Measurements from ENCODE around the gene CALN1.
A peak's percentile ranks its signal among the peaks of the same experiment; 100 is the strongest.

The CALN1 gene

DNA sequence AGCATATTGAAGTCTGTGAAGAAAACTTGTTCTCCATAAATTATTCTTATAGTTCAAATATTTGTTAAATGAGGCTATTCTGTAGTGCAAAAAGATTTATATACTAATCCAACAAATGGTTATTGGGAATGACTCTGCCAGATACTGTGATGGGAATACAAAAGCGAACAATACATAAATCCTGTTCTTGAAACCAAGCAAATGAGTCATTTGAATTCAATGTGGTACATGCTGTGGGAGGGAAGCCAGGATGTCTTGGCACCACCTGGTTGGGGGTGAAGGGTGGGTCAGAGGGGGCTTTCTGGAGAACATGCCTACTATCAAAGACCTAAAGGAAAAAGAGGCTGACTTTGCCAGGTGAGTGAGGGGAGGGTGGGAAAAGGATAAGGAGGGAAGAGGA lies 594.2 kb downstream of the CALN1 start:
- Histone ChIP-seq H3K36me3 (ENCODE audit: control insufficient read depth, insufficient read depth, low read length) (no peaks in the 10 kb centered on the region), H3K9me3 (ENCODE audit: control insufficient read depth, insufficient read depth, low read length) (no peaks in the 10 kb centered on the region; the same call in 1 of the 2 replicates), H3K4me3 (ENCODE audit: low read depth, low read length) (no peak overlapping the region), H3K9ac (ENCODE audit: low read depth, low read length) (no peak overlapping the region), H3K4me1 (ENCODE audit: control insufficient read depth, insufficient read depth, low read length) (no peaks in the 10 kb centered on the region), H3K27ac (ENCODE audit: low read depth, low read length) (no peak overlapping the region), H3K27me3 (ENCODE audit: control insufficient read depth, insufficient read depth, low read length) (no peaks in the 10 kb centered on the region)

GRCh38 chr7:71808115-71808514 lies 604.0 kb downstream of the CALN1 start:
- Histone ChIP-seq H3K27me3 (ENCODE audit: control insufficient read depth, insufficient read depth, low read length) (no peaks in the 10 kb centered on the region), H3K36me3 (ENCODE audit: control insufficient read depth, insufficient read depth, low read length) (no peaks in the 10 kb centered on the region), H3K9me3 (ENCODE audit: control insufficient read depth, insufficient read depth, low read length) (no peaks in the 10 kb centered on the region), H3K9ac (ENCODE audit: low read depth, low read length) (no peak overlapping the region), H3K4me1 (ENCODE audit: control insufficient read depth, insufficient read depth, low read length) (no peaks in the 10 kb centered on the region), H3K4me3 (ENCODE audit: low read depth, low read length) (no peak overlapping the region), H3K27ac (ENCODE audit: low read depth, low read length) (no peak overlapping the region)

DNA sequence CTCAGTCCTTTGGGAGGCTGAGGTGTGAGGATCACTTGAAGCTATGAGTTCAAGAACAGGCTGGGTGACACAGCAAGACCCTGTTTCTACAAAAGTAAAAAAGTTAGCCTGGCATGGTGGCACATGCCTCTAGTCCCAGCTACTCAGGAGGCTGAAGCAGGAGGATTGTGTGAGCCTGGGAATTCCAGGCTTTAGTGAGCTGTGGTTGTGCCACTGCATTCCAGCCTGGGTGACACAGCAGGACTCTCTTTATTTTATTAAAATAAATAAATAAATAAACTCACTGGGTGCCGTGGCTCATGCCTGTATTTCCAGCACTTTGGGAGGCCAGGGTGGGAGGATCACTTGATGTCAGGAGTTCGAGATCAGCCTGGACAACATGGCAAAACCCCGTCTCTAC lies 607.9 kb downstream of the CALN1 start:
- Histone ChIP-seq H3K27me3 (ENCODE audit: control insufficient read depth, insufficient read depth, low read length) (no peaks in the 10 kb centered on the region), H3K36me3 (ENCODE audit: control insufficient read depth, insufficient read depth, low read length) (no peaks in the 10 kb centered on the region)

GRCh38 chr7:71801976-71802375 lies 610.2 kb downstream of the CALN1 start:
- Histone ChIP-seq H3K4me1 (ENCODE audit: control insufficient read depth, insufficient read depth, low read length) (no peaks in the 10 kb centered on the region), H3K36me3 (ENCODE audit: control insufficient read depth, insufficient read depth, low read length) (no peaks in the 10 kb centered on the region), H3K9me3 (ENCODE audit: control insufficient read depth, insufficient read depth, low read length) (no peaks in the 10 kb centered on the region), H3K27me3 (ENCODE audit: control insufficient read depth, insufficient read depth, low read length) (no peaks in the 10 kb centered on the region), H3K9ac (ENCODE audit: low read depth, low read length) (no peak overlapping the region), H3K27ac (ENCODE audit: low read depth, low read length) (no peak overlapping the region), H3K4me3 (ENCODE audit: low read depth, low read length) (no peak overlapping the region)

More for the DNA sequence above, 607.9 kb downstream of the CALN1 start:
- Histone ChIP-seq H3K9me3 (ENCODE audit: control insufficient read depth, insufficient read depth, low read length) (no peaks in the 10 kb centered on the region), H3K4me1 (ENCODE audit: control insufficient read depth, insufficient read depth, low read length) (no peaks in the 10 kb centered on the region), H3K9ac (ENCODE audit: low read depth, low read length) (no peak overlapping the region), H3K4me3 (ENCODE audit: low read depth, low read length) (no peak overlapping the region), H3K27ac (ENCODE audit: low read depth, low read length) (no peak overlapping the region)

GRCh38 chr7:71800321-71800720 lies 611.8 kb downstream of the CALN1 start:
- Histone ChIP-seq H3K9me3 (ENCODE audit: control insufficient read depth, insufficient read depth, low read length) (no peaks in the 10 kb centered on the region), H3K4me1 (ENCODE audit: control insufficient read depth, insufficient read depth, low read length) (no peaks in the 10 kb centered on the region)

DNA sequence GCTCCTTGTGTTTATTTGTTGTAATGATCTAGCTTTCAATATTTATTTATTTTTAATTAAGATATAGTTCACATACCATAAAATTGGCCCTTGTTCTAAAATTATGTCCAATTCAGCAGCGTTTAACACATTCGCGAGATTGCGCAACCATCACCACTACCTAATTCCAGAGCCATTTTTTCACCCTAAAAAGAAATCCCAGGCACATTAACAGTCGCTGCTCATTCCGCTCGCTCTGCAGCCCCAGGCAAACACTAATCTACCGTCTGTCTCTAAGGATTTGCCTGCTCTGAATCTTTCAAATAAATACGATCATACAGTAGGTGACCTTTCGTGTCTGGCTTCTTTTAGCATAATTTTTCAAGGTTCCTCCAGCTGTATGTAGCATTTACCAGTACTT lies 616.7 kb downstream of the CALN1 start:
- no peaks in the 10 kb centered on the region for H3K27me3 ChIP-seq (ENCODE audit: control insufficient read depth, insufficient read depth, low read length)
- no peaks in the 10 kb centered on the region for H3K36me3 ChIP-seq (ENCODE audit: control insufficient read depth, insufficient read depth, low read length)
- no peaks in the 10 kb centered on the region for H3K9me3 ChIP-seq (ENCODE audit: control insufficient read depth, insufficient read depth, low read length)
- H3K4me1 ChIP-seq (ENCODE audit: control insufficient read depth, insufficient read depth, low read length) = no peaks in the 10 kb centered on the region
- no peak overlapping the region for H3K27ac ChIP-seq (ENCODE audit: low read depth, low read length)
- no peak overlapping the region for H3K9ac ChIP-seq (ENCODE audit: low read depth, low read length)
- H3K4me3 ChIP-seq (ENCODE audit: low read depth, low read length) = no peak overlapping the region

More at GRCh38 chr7:71800321-71800720, 611.8 kb downstream of the CALN1 start:
- H3K27ac ChIP-seq (ENCODE audit: low read depth, low read length) = no peak overlapping the region
- no peak overlapping the region for H3K4me3 ChIP-seq (ENCODE audit: low read depth, low read length)
- H3K36me3 ChIP-seq (ENCODE audit: control insufficient read depth, insufficient read depth, low read length) = no peaks in the 10 kb centered on the region
- H3K9ac ChIP-seq (ENCODE audit: low read depth, low read length) = no peak overlapping the region
- H3K27me3 ChIP-seq (ENCODE audit: control insufficient read depth, insufficient read depth, low read length) = no peaks in the 10 kb centered on the region

- peaks cover under 1% of the 10 kb centered on the region for H3K9me3 ChIP-seq (ENCODE audit: control insufficient read depth, insufficient read depth, low read length)
- H3K4me3 ChIP-seq (ENCODE audit: low read depth, low read length) = no peak overlapping the region
- H3K9ac ChIP-seq (ENCODE audit: low read depth, low read length) = no peak overlapping the region
- no peaks in the 10 kb centered on the region for H3K27me3 ChIP-seq (ENCODE audit: control insufficient read depth, insufficient read depth, low read length)
- H3K4me1 ChIP-seq (ENCODE audit: control insufficient read depth, insufficient read depth, low read length) = no peaks in the 10 kb centered on the region
- no peak overlapping the region for H3K27ac ChIP-seq (ENCODE audit: low read depth, low read length)
- H3K36me3 ChIP-seq (ENCODE audit: control insufficient read depth, insufficient read depth, low read length) = no peaks in the 10 kb centered on the region
Measured at GRCh38 chr7:71793251-71793650, 618.9 kb downstream of the CALN1 start.

DNA sequence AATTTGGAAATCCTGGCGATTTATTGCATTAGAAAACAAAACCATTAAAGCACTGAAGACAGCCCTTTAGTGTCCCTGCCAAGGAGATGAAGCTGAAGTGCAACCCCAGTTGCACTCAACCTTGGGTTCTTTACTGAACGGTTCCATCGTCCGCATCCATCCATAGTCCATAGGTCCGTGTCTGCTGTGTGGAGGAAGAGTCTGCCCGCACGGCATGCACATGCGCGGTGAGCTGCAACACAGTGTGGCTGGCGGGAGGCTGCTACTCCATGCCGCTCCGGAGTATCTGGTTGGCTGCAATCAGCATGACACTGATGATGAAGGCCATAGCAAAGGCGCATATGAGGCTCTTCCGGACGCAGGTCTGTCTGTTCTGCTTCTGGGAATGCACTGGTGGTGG lies 624.6 kb downstream of the CALN1 start:
- H3K27ac ChIP-seq (ENCODE audit: low read depth, low read length) = no peak overlapping the region
- no peak overlapping the region for H3K4me3 ChIP-seq (ENCODE audit: low read depth, low read length)
- no peak overlapping the region for H3K9ac ChIP-seq (ENCODE audit: low read depth, low read length)
- H3K4me1 ChIP-seq (ENCODE audit: control insufficient read depth, insufficient read depth, low read length) = peaks cover 16% of the 10 kb centered on the region
- H3K9me3 ChIP-seq (ENCODE audit: control insufficient read depth, insufficient read depth, low read length) = peaks cover 16% of the 10 kb centered on the region
- H3K27me3 ChIP-seq (ENCODE audit: control insufficient read depth, insufficient read depth, low read length) = no peaks in the 10 kb centered on the region
- no peaks in the 10 kb centered on the region; the same call in 1 of the 2 replicates for H3K36me3 ChIP-seq (ENCODE audit: control insufficient read depth, insufficient read depth, low read length)

DNA sequence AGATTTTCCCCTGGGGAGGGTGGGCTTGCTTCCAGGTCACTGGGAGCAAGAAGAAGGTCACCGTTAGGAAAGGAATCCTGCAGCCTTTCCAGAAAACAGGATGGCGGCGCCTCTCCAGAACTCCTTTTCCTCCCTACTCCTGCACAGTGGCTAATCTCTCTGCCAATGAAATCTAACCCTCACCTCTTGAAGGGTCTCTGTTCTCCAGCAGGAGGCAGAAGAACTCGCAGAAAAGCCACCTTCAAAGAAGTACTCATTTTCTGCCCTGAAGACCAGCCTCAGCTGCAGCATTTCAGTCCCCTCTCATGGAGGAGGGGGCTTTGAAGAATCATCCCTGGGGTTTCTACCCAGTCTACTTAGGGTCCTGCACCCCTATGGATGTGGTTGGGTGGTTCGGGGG lies 626.9 kb downstream of the CALN1 start:
- no peak overlapping the region for H3K9ac ChIP-seq (ENCODE audit: low read depth, low read length)
- H3K27me3 ChIP-seq (ENCODE audit: control insufficient read depth, insufficient read depth, low read length) = peaks cover 13% of the 10 kb centered on the region
- no peak overlapping the region for H3K27ac ChIP-seq (ENCODE audit: low read depth, low read length)
- no peaks in the 10 kb centered on the region; the same call in 1 of the 2 replicates for H3K36me3 ChIP-seq (ENCODE audit: control insufficient read depth, insufficient read depth, low read length)
- H3K9me3 ChIP-seq (ENCODE audit: control insufficient read depth, insufficient read depth, low read length) = peaks cover 16% of the 10 kb centered on the region
- H3K4me3 ChIP-seq (ENCODE audit: low read depth, low read length) = no peak overlapping the region
- H3K4me1 ChIP-seq (ENCODE audit: control insufficient read depth, insufficient read depth, low read length) = peaks cover 23% of the 10 kb centered on the region

- no peak overlapping the region for H3K4me3 ChIP-seq (ENCODE audit: low read depth, low read length)
- H3K9me3 ChIP-seq (ENCODE audit: control insufficient read depth, insufficient read depth, low read length) = peaks cover 16% of the 10 kb centered on the region
- H3K4me1 ChIP-seq (ENCODE audit: control insufficient read depth, insufficient read depth, low read length) = peaks cover 27% of the 10 kb centered on the region
- H3K27me3 ChIP-seq (ENCODE audit: control insufficient read depth, insufficient read depth, low read length) = peaks cover 16% of the 10 kb centered on the region
- H3K27ac ChIP-seq (ENCODE audit: low read depth, low read length) = no peak overlapping the region
- H3K9ac ChIP-seq (ENCODE audit: low read depth, low read length) = no peak overlapping the region
- no peaks in the 10 kb centered on the region; the same call in 1 of the 2 replicates for H3K36me3 ChIP-seq (ENCODE audit: control insufficient read depth, insufficient read depth, low read length)
Measured at GRCh38 chr7:71784781-71785180, 627.4 kb downstream of the CALN1 start.

DNA sequence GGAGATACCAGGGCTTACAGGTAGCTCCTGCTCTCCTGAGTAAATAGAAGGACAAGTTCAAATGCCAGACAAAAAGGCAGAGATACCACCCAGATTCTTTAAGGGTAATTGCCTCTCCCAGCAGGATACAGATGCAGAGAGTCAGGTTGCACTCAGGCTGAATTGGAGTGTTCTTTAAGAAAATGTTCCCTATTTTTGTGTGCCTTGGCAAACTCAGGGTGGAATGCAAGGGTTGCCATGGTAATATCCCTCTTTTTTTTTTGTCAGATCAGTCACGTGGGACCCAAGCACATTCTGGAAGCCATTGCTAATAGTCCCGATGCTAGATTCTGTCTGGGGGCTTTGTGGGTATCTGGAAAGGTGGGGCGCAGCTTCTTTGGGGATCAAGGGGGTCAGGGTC lies 628.0 kb downstream of the CALN1 start:
- H3K4me1 ChIP-seq (ENCODE audit: control insufficient read depth, insufficient read depth, low read length) = peaks cover 29% of the 10 kb centered on the region
- H3K9me3 ChIP-seq (ENCODE audit: control insufficient read depth, insufficient read depth, low read length) = peaks cover 16% of the 10 kb centered on the region
- H3K27ac ChIP-seq (ENCODE audit: low read depth, low read length) = no peak overlapping the region
- H3K36me3 ChIP-seq (ENCODE audit: control insufficient read depth, insufficient read depth, low read length) = no peaks in the 10 kb centered on the region; the same call in 1 of the 2 replicates
- H3K27me3 ChIP-seq (ENCODE audit: control insufficient read depth, insufficient read depth, low read length) = peaks cover 20% of the 10 kb centered on the region
- H3K4me3 ChIP-seq (ENCODE audit: low read depth, low read length) = no peak overlapping the region
- H3K9ac ChIP-seq (ENCODE audit: low read depth, low read length) = no peak overlapping the region

DNA sequence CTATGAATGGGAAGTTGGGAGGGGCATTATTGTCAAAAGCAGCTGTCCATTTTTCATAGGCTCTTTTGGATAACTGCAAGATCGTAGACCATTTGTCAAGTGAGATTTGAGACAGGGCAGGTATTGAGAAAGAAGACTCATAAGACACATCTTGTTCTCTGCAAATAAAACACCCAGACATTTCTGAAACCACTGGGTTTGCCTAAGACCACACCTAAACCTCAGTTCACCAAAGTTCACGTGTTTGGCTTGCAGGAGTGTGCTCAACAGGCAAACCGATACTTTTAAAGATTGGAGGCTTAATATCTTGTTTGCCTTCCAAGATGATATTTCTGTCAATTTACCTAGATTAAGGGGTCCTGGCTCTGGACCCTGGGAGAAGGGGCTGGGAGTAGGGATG lies 628.4 kb downstream of the CALN1 start:
- no peak overlapping the region for H3K9ac ChIP-seq (ENCODE audit: low read depth, low read length)
- H3K27ac ChIP-seq (ENCODE audit: low read depth, low read length) = peak overlapping the region; percentile 11

More for the DNA sequence above, 628.4 kb downstream of the CALN1 start:
- H3K9me3 ChIP-seq (ENCODE audit: control insufficient read depth, insufficient read depth, low read length) = peaks cover 16% of the 10 kb centered on the region
- no peaks in the 10 kb centered on the region; the same call in 1 of the 2 replicates for H3K36me3 ChIP-seq (ENCODE audit: control insufficient read depth, insufficient read depth, low read length)
- H3K27me3 ChIP-seq (ENCODE audit: control insufficient read depth, insufficient read depth, low read length) = peaks cover 24% of the 10 kb centered on the region
- H3K4me1 ChIP-seq (ENCODE audit: control insufficient read depth, insufficient read depth, low read length) = peaks cover 29% of the 10 kb centered on the region
- H3K4me3 ChIP-seq (ENCODE audit: low read depth, low read length) = no peak overlapping the region
